DND-41 (cell line): ENCODE measurements around the gene MACO1.

Experiments
- CTCF ChIP-seq: IDR thresholded peaks from 2 replicates; pipeline ENCODE4 v1.5.1; 2012; ENCODE audit warnings: borderline replicate concordance, low read length, moderate library complexity, mild to moderate bottlenecking; ENCODE audit not compliant: poor library complexity, severe bottlenecking; ENCODE audit errors: extremely low read depth
- EZH2 ChIP-seq: IDR thresholded peaks from 3 replicates; pipeline ENCODE4 v1.6.1; 2012; ENCODE audit warnings: borderline replicate concordance, low read depth, mild to moderate bottlenecking, moderate library complexity, low read length, inconsistent platforms; ENCODE audit not compliant: severe bottlenecking

GRCh38 chr1:25528881-25529517 is 98.3 kb downstream of the MACO1 start:
- TF ChIP-seq CTCF (no peak), EZH2 (no peak)
